Measurements from ENCODE around the gene FEZ2.

Gene FEZ2

GRCh38 chr2:36540986-36541754 is 56.8 kb downstream of the FEZ2 start:
- Histone ChIP-seq H3K9ac (ENCODE audit: low read depth, low read length) (no peak overlapping the region), H3K4me1 (ENCODE audit: insufficient read depth, low read length) (no peaks in the 10 kb centered on the region), H3K36me3 (ENCODE audit: insufficient read depth, low read length) (peaks cover 25% of the 10 kb centered on the region), H3K9me3 (ENCODE audit: control insufficient read depth, insufficient read depth, low read length) (no peaks in the 10 kb centered on the region)

DNA sequence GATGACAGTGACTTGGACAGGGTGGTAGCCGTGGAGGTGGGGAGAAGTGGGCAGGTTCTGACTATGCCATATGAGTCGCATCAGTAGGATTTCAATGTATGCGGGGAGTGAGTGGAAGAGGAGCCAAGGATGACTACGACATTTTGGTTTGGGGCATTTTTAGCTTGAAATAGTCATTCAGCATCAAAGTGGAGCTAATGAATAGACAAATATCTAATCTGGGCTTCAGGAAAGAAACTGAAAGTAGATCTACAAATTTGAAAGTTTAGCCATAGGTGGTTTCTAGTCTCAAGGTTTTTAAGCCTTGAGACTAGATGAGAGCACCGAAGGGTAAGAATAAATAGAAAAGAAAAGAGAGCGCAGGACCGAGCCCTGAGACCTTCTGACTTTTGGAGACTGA is 58.3 kb downstream of the FEZ2 start:
- no peaks in the 10 kb centered on the region for H3K9me3 ChIP-seq (ENCODE audit: control insufficient read depth, insufficient read depth, low read length)
- H3K36me3 ChIP-seq (ENCODE audit: insufficient read depth, low read length), result peaks cover 25% of the 10 kb centered on the region
- H3K9ac ChIP-seq (ENCODE audit: low read depth, low read length), result no peak overlapping the region
- H3K4me1 ChIP-seq (ENCODE audit: insufficient read depth, low read length), result no peaks in the 10 kb centered on the region

DNA sequence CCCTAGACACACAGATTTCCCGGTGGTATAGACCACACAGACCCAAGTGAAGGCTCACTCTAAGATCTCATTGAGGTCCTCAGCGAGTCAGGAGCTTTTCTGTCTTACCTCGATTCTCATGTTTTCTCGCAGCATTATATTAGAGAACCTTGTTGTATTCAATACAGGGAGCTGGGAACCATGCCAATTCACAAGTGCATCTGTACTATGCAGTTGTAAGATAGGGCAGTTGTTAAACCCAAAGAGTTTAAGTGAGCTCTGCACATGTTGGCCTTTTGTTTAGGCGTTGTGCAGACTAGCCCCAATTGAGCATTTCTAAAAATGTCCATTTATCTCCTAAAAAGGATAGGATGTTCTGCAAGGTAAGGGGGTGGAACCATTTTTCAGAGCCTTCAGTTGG is 59.6 kb downstream of the FEZ2 start:
- no peak overlapping the region for H3K9ac ChIP-seq (ENCODE audit: low read depth, low read length)
- H3K4me1 ChIP-seq (ENCODE audit: insufficient read depth, low read length), result no peaks in the 10 kb centered on the region
- no peaks in the 10 kb centered on the region for H3K9me3 ChIP-seq (ENCODE audit: control insufficient read depth, insufficient read depth, low read length)
- H3K36me3 ChIP-seq (ENCODE audit: insufficient read depth, low read length), result peaks cover 20% of the 10 kb centered on the region

- H3K9ac ChIP-seq (ENCODE audit: low read depth, low read length), result no peak overlapping the region
- no peaks in the 10 kb centered on the region for H3K4me1 ChIP-seq (ENCODE audit: insufficient read depth, low read length)
- H3K36me3 ChIP-seq (ENCODE audit: insufficient read depth, low read length), result peaks cover 25% of the 10 kb centered on the region
- no peaks in the 10 kb centered on the region for H3K9me3 ChIP-seq (ENCODE audit: control insufficient read depth, insufficient read depth, low read length)
Observed at GRCh38 chr2:36536776-36537175, 61.2 kb downstream of the FEZ2 start.

DNA sequence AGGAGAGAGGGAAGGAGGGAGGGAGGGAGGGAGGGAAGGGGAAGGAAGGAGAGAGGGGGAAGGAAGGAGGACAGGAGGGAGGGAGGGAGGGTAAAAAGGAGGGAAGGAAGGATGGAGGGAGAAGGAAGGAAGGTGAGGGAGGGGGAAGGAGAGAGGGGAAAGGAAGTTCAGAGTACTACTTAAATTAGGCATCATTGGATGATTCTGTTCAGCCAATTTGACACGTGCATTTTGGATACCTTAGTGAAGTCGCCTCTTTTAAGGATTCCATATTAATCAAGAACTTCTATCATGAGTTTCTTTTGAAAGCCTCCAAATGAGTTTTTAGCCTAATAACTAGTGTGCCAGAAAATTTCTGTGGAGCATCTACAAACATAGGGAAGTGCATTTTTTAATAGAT is 62.9 kb downstream of the FEZ2 start:
- peaks cover 20% of the 10 kb centered on the region for H3K36me3 ChIP-seq (ENCODE audit: insufficient read depth, low read length)
- H3K9me3 ChIP-seq (ENCODE audit: control insufficient read depth, insufficient read depth, low read length), result no peaks in the 10 kb centered on the region
- no peak overlapping the region for H3K9ac ChIP-seq (ENCODE audit: low read depth, low read length)
- H3K4me1 ChIP-seq (ENCODE audit: insufficient read depth, low read length), result no peaks in the 10 kb centered on the region

DNA sequence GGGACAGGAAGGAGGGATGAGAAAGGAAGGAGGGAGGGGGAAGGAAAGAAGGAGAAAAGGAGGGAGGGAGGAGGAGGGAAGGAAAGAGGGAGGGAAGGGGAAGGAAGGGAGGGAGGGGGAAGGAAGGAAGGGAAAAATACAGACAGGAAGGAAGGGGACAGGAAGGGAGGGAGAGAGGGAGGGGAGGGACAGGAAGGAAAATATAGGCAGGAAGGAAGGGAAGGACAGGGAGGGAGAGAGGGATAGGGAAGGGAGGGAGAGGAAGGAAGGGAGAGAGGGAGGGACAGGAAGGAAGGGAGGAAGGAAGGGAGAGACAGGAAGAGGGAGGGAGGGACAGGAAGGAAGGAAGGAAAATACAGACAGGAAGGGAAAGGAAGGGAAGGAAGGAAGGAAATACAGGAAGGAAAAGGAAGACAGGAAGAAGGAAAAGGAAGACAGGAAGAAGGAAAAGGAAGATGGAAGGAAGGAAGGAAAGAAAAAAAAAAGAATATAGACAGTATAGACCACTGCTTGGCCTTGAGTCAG is 63.6 kb downstream of the FEZ2 start:
- Histone ChIP-seq H3K9me3 (ENCODE audit: control insufficient read depth, insufficient read depth, low read length) (no peaks in the 10 kb centered on the region), H3K9ac (ENCODE audit: low read depth, low read length) (no peak overlapping the region), H3K36me3 (ENCODE audit: insufficient read depth, low read length) (peaks cover 20% of the 10 kb centered on the region), H3K4me1 (ENCODE audit: insufficient read depth, low read length) (no peaks in the 10 kb centered on the region)

- Histone ChIP-seq H3K9me3 (ENCODE audit: control insufficient read depth, insufficient read depth, low read length) (no peaks in the 10 kb centered on the region), H3K9ac (ENCODE audit: low read depth, low read length) (no peak overlapping the region), H3K36me3 (ENCODE audit: insufficient read depth, low read length) (peaks cover 9% of the 10 kb centered on the region; the same call in 1 of the 2 replicates), H3K4me1 (ENCODE audit: insufficient read depth, low read length) (no peaks in the 10 kb centered on the region)
Observed at GRCh38 chr2:36530983-36531354, 67.0 kb downstream of the FEZ2 start.

GRCh38 chr2:36530178-36530982 is 67.6 kb downstream of the FEZ2 start:
- Histone ChIP-seq H3K36me3 (ENCODE audit: insufficient read depth, low read length) (peaks cover 11% of the 10 kb centered on the region; the same call in 1 of the 2 replicates), H3K9ac (ENCODE audit: low read depth, low read length) (no peak overlapping the region), H3K4me1 (ENCODE audit: insufficient read depth, low read length) (no peaks in the 10 kb centered on the region), H3K9me3 (ENCODE audit: control insufficient read depth, insufficient read depth, low read length) (no peaks in the 10 kb centered on the region)

- Histone ChIP-seq H3K36me3 (ENCODE audit: insufficient read depth, low read length) (peaks cover 14% of the 10 kb centered on the region; the same call in 1 of the 2 replicates), H3K9me3 (ENCODE audit: control insufficient read depth, insufficient read depth, low read length) (no peaks in the 10 kb centered on the region), H3K9ac (ENCODE audit: low read depth, low read length) (no peak overlapping the region), H3K4me1 (ENCODE audit: insufficient read depth, low read length) (no peaks in the 10 kb centered on the region)
Observed at GRCh38 chr2:36528766-36529392, 69.1 kb downstream of the FEZ2 start.

GRCh38 chr2:36528274-36528673 is 69.7 kb downstream of the FEZ2 start:
- Histone ChIP-seq H3K4me1 (ENCODE audit: insufficient read depth, low read length) (no peaks in the 10 kb centered on the region), H3K9me3 (ENCODE audit: control insufficient read depth, insufficient read depth, low read length) (no peaks in the 10 kb centered on the region), H3K9ac (ENCODE audit: low read depth, low read length) (no peak overlapping the region), H3K36me3 (ENCODE audit: insufficient read depth, low read length) (peaks cover 17% of the 10 kb centered on the region; the same call in 1 of the 2 replicates)

GRCh38 chr2:36526226-36526625 is 71.7 kb downstream of the FEZ2 start:
- no peak overlapping the region for H3K9ac ChIP-seq (ENCODE audit: low read depth, low read length)
- no peaks in the 10 kb centered on the region for H3K9me3 ChIP-seq (ENCODE audit: control insufficient read depth, insufficient read depth, low read length)
- H3K36me3 ChIP-seq (ENCODE audit: insufficient read depth, low read length), result peaks cover 21% of the 10 kb centered on the region
- no peaks in the 10 kb centered on the region for H3K4me1 ChIP-seq (ENCODE audit: insufficient read depth, low read length)

- Histone ChIP-seq H3K36me3 (ENCODE audit: insufficient read depth, low read length) (peaks cover 31% of the 10 kb centered on the region), H3K9ac (ENCODE audit: low read depth, low read length) (no peak overlapping the region), H3K4me1 (ENCODE audit: insufficient read depth, low read length) (no peaks in the 10 kb centered on the region), H3K9me3 (ENCODE audit: control insufficient read depth, insufficient read depth, low read length) (no peaks in the 10 kb centered on the region)
Observed at GRCh38 chr2:36525245-36525644, 72.7 kb downstream of the FEZ2 start.

DNA sequence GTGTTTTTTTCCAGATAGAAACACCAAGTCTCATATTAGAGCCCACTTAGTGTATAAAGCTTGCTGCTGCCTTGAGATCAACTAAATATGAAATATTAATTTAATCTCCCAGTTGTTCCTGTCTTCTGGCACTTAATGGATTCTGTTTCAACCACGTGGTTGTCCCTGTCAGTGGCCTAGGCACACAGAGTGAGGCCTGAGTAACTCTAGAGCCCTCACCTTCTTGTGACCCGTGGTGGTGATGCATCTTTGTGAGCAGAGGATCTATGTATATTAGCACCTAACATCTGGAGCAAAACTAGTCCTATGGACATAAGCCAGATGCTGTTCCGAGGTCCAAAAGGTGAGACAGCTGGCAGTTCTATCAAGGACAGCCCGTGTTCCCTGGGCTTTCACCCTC is 74.8 kb downstream of the FEZ2 start:
- Histone ChIP-seq H3K4me1 (ENCODE audit: insufficient read depth, low read length) (no peaks in the 10 kb centered on the region), H3K9me3 (ENCODE audit: control insufficient read depth, insufficient read depth, low read length) (no peaks in the 10 kb centered on the region), H3K9ac (ENCODE audit: low read depth, low read length) (no peak overlapping the region), H3K36me3 (ENCODE audit: insufficient read depth, low read length) (peaks cover 41% of the 10 kb centered on the region)

- Histone ChIP-seq H3K9ac (ENCODE audit: low read depth, low read length) (no peak overlapping the region), H3K36me3 (ENCODE audit: insufficient read depth, low read length) (peaks cover 53% of the 10 kb centered on the region), H3K9me3 (ENCODE audit: control insufficient read depth, insufficient read depth, low read length) (no peaks in the 10 kb centered on the region), H3K4me1 (ENCODE audit: insufficient read depth, low read length) (no peaks in the 10 kb centered on the region)
Observed at GRCh38 chr2:36520431-36520830, 77.5 kb downstream of the FEZ2 start.

All from ES-I3 (cell line).